Tibial nerve (tissue), 4 donors: ENCODE measurements around the gene SCRN2.

Source experiments
- EP300 ChIP-seq, 2 donors: sonication (generic); formaldehyde crosslinking; IDR thresholded peaks; one replicate each; pipeline ENCODE4 v1.6.1; 2017; ENCODE audit warnings: antibody characterized with exemption in 2 of 2, mild to moderate bottlenecking in 1 of 2
- POLR2A ChIP-seq, 2 donors: fragments of 450-650 bp; IDR thresholded peaks; one replicate each; pipeline ENCODE4 v1.6.1; 2017; ENCODE audit warnings: antibody characterized with exemption in 2 of 2, mild to moderate bottlenecking in 2 of 2, moderate library complexity in 2 of 2
- TF ChIP-seq, protein P1 (sequence below), 5 experiments: fragments of 200-600 bp in 3 of 5; fragments of 450-650 bp in 2 of 5; sonication (generic) in 3 of 5; IDR thresholded peaks; one replicate each; pipeline ENCODE4 v1.5.1; 2016 to 2019; ENCODE audit warnings: antibody characterized with exemption in 5 of 5, mild to moderate bottlenecking in 3 of 5, moderate library complexity in 2 of 5

DNA sequence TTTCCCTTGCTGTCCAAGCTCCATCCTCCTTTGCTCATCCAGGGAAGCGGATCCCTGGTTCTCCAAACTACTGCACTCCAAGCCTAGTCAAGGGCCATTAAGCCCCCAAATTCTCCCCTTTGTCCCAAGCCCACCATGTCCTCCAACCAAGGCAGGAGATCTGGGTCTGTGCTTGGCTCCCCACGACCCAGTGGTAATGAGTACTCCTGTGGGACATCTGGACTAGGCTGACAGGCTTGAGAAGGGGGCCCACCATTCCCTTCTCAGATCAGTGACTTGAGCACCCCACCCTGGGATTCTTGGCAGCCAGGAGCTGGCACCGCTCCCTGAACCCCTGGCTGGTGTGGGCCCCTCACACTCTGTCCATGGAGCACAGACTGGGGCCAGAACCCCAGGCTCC is 36.6 kb downstream of the SCRN2 start:
- no peak for TF ChIP-seq EP300 (IDR thresholded peaks at IDR 0.05)
- TF ChIP-seq, protein P1, sequence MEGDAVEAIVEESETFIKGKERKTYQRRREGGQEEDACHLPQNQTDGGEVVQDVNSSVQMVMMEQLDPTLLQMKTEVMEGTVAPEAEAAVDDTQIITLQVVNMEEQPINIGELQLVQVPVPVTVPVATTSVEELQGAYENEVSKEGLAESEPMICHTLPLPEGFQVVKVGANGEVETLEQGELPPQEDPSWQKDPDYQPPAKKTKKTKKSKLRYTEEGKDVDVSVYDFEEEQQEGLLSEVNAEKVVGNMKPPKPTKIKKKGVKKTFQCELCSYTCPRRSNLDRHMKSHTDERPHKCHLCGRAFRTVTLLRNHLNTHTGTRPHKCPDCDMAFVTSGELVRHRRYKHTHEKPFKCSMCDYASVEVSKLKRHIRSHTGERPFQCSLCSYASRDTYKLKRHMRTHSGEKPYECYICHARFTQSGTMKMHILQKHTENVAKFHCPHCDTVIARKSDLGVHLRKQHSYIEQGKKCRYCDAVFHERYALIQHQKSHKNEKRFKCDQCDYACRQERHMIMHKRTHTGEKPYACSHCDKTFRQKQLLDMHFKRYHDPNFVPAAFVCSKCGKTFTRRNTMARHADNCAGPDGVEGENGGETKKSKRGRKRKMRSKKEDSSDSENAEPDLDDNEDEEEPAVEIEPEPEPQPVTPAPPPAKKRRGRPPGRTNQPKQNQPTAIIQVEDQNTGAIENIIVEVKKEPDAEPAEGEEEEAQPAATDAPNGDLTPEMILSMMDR (IDR thresholded peaks at IDR 0.05) = no peak
- TF ChIP-seq POLR2A (IDR thresholded peaks at IDR 0.05) = no peak
